ENCODE results near the gene MRPL3.

Gene MRPL3

GRCh38 chr3:131417751-131418150, 85.0 kb downstream of the MRPL3 start:
- DNase-seq (ENCODE audit: low read depth in 2 of 2, low spot score in 1 of 2) = no peak
